ENCODE data around the gene SHOX.

DNA sequence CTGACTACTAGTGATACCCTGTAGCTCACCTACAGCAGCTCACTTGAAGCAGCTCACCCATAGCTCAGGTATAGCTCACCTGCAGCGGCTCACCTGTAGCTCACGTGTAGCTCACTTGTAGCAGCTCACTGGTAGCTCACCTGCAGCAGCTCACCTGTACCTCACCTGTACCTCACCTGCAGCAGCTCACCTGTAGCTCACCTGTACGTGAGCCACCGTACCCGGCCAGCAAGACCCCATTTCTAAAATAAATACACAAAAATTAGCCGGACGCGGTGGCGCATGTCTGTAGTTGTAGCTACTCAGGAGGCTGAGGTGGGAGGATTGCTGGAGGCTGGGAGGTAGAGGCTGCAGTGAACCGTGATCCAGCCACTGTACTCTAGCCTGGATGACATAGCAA lies 30.6 kb downstream of the SHOX start:
- TF ChIP-seq CTCF (IDR thresholded peaks at IDR 0.05 in 4 of 5, conservative IDR thresholded peaks at IDR 0.05 in 1 of 5) (no peak), POLR2A (IDR thresholded peaks at IDR 0.05) (no peak)

All from gastrocnemius medialis (tissue), 4 donors.